Measurements from ENCODE around the gene UNC5CL. TPM values are rescaled to one million over a fixed set of nuclear protein-coding genes. Genes with fewer than 3 reads are reported as not detected.

The UNC5CL gene
- total RNA-seq = 0.43 and 1.2 TPM in 2 replicates

GRCh38 chr6:41039060-41039998 lies at the start of gene UNC5CL:
UNC5CL (minus strand) TSS chr6:41039221; CDS start chr6:41035074, 4,147 bp downstream.

GRCh38 chr6:41072836-41073202 lies 33.8 kb upstream of the UNC5CL start, which contains the start of gene NFYA:
NFYA (plus strand) TSS chr6:41072974; CDS start chr6:41079090, 6,116 bp downstream.

GRCh38 chr6:41071923-41072835 lies 33.2 kb upstream of the UNC5CL start, which contains the start of gene OARD1:
OARD1 (minus strand) TSS chr6:41072356; CDS start chr6:41071634, 722 bp downstream.

GRCh38 chr6:41053041-41053440 lies 14.0 kb upstream of the UNC5CL start, which contains the start of gene APOBEC2:
APOBEC2 (plus strand) TSS chr6:41053202; CDS start chr6:41053348, 146 bp downstream.

GRCh38 chr6:41042226-41043055 lies 3.4 kb upstream of the UNC5CL start, which contains the start of gene TSPO2:
TSPO2 (plus strand) TSS chr6:41042467; CDS start chr6:41042986, 519 bp downstream.

Other genes with a start within 250 kb of the UNC5CL start
- not detected in 2 replicates for gene TSPO2, start 3.2 kb upstream of the UNC5CL start, total RNA-seq
- not detected in 2 replicates for gene APOBEC2, start 14.0 kb upstream of the UNC5CL start, total RNA-seq
- gene OARD1, start 33.1 kb upstream of the UNC5CL start, total RNA-seq = 8.2 and 16.2 TPM in 2 replicates
- gene NFYA, start 33.8 kb upstream of the UNC5CL start, total RNA-seq = 11.9 and 14.9 TPM in 2 replicates
- gene TREML1, start 115.1 kb upstream of the UNC5CL start, total RNA-seq = not detected in 2 replicates
- 2.8 and 3.1 TPM in 2 replicates for gene TREM2, start 123.9 kb upstream of the UNC5CL start, total RNA-seq
- gene TREML2, start 161.9 kb upstream of the UNC5CL start, total RNA-seq = not detected in 2 replicates
- gene TREML4, start 189.1 kb upstream of the UNC5CL start, total RNA-seq = not detected in 2 replicates
- gene TREM1, start 247.5 kb upstream of the UNC5CL start, total RNA-seq = 0.72 TPM in 1 of 2 replicates, not detected in the other